Erythroblast (primary cell): Measurements from ENCODE around the gene RIPK3.

Experiments
- GATA1 ChIP-seq: IDR thresholded peaks from 2 replicates; pipeline ENCODE4 v1.6.1; 2011; ENCODE audit warnings: low read depth, mild to moderate bottlenecking, control low read depth, low read length, moderate library complexity
- POLR2A ChIP-seq: IDR thresholded peaks from 2 replicates; pipeline ENCODE4 v1.6.1; 2011; ENCODE audit warnings: mild to moderate bottlenecking, low read length

DNA sequence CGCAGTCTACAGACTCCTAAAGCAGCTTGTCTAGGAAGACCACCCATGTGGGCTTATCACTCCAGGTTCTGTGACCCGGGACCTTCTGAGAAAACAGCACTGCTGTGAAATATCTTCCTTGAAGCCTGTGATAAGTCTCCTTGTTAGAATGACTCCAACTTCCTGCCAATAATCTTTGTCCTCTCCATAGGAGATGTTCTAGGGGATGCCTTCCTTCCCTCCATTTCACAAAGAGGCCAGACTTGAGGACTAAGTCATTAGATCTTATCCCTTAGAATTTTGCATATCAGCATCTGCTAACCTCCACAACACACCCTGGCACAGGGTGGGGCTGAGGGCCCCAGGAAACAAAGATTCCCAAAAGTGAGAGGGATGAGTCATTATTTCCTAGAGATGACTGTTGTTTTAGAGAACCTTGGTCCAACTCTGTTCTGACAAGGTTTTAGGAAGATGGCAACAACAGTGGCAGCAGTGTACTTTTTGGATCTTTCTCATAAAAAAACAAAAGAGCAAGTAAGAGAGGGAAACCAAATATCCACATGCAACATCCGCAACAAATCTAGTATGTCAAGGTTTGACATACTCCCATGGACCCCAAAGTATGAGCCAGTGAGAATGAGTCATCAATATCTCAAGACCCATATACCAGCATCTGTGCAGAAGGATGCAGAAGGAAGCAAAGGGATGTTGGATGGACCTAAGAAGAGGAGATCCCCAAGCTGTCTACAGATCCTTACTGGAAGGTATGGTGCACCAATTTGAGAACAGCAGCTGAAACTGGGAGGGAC, 22.5 kb downstream of the RIPK3 start:
- TF ChIP-seq POLR2A, result no peak
- TF ChIP-seq GATA1, result no peak
